Stimulated activated naive CD8-positive, alpha-beta T cell treated with anti-CD3 and anti-CD28 coated beads, Interleukin-15, Interleukin-2, amounts not matched to agents 100 ng/mL and 50 ng/mL, for 24 hours (primary cell): ENCODE results near the gene DCST1.
A peak's percentile ranks its signal among the peaks of the same experiment; 100 is the strongest.

Experiments used
- H3K27ac Mint-ChIP-seq: one replicate; pipeline ENCODE4 v1.8.0; 2021; ENCODE audit warnings: mild to moderate bottlenecking, mixed read lengths
- H3K27me3 Mint-ChIP-seq: one replicate; pipeline ENCODE4 v1.8.0; 2021; ENCODE audit warnings: mixed read lengths
- H3K36me3 Mint-ChIP-seq: one replicate; pipeline ENCODE4 v1.8.0; 2021; ENCODE audit warnings: low read depth, mixed read lengths
- H3K4me1 Mint-ChIP-seq: one replicate; pipeline ENCODE4 v1.8.0; 2021; ENCODE audit warnings: low read depth, mixed read lengths
- H3K4me3 Mint-ChIP-seq: one replicate; pipeline ENCODE4 v1.8.0; 2021; ENCODE audit warnings: mild to moderate bottlenecking, mixed read lengths
- H3K9me3 Mint-ChIP-seq: one replicate; pipeline ENCODE4 v1.8.0; 2021; ENCODE audit warnings: mixed read lengths

Gene DCST1

GRCh38 chr1:154998201-154998780 lies 35.3 kb upstream of the DCST1 start:
- Mint-ChIP-seq H3K9me3 (no peaks in the 10 kb centered on the region), H3K4me1 (peaks cover 29% of the 10 kb centered on the region), H3K27ac (no peak overlapping the region), H3K27me3 (peaks cover 7% of the 10 kb centered on the region), H3K4me3 (no peak overlapping the region), H3K36me3 (no peaks in the 10 kb centered on the region)

GRCh38 chr1:154998818-154999570 lies 34.6 kb upstream of the DCST1 start:
- H3K36me3 Mint-ChIP-seq: no peaks in the 10 kb centered on the region
- H3K27ac Mint-ChIP-seq: peak overlapping the region; percentile 92
- peaks cover 7% of the 10 kb centered on the region for H3K27me3 Mint-ChIP-seq
- no peaks in the 10 kb centered on the region for H3K9me3 Mint-ChIP-seq
- H3K4me3 Mint-ChIP-seq: peak overlapping the region; percentile 70
- peaks cover 35% of the 10 kb centered on the region for H3K4me1 Mint-ChIP-seq

- peaks cover 43% of the 10 kb centered on the region for H3K4me1 Mint-ChIP-seq
- H3K9me3 Mint-ChIP-seq: no peaks in the 10 kb centered on the region
- H3K27ac Mint-ChIP-seq: peak overlapping the region; percentile 93
- H3K27me3 Mint-ChIP-seq: peaks cover 7% of the 10 kb centered on the region
- H3K36me3 Mint-ChIP-seq: no peaks in the 10 kb centered on the region
- H3K4me3 Mint-ChIP-seq: peak overlapping the region; percentile 81
Measured at GRCh38 chr1:154999571-155000410, 33.8 kb upstream of the DCST1 start.

GRCh38 chr1:155000411-155000725 lies 33.3 kb upstream of the DCST1 start:
- H3K27me3 Mint-ChIP-seq: peaks cover 7% of the 10 kb centered on the region
- H3K4me3 Mint-ChIP-seq: peak overlapping the region; percentile 81
- H3K9me3 Mint-ChIP-seq: no peaks in the 10 kb centered on the region
- peak overlapping the region; percentile 93 for H3K27ac Mint-ChIP-seq
- H3K36me3 Mint-ChIP-seq: no peaks in the 10 kb centered on the region
- H3K4me1 Mint-ChIP-seq: peaks cover 48% of the 10 kb centered on the region

- Mint-ChIP-seq H3K27me3 (peaks cover 5% of the 10 kb centered on the region), H3K4me3 (peak overlapping the region; percentile 81), H3K27ac (peak overlapping the region; percentile 93), H3K9me3 (no peaks in the 10 kb centered on the region), H3K36me3 (no peaks in the 10 kb centered on the region), H3K4me1 (peaks cover 53% of the 10 kb centered on the region)
Measured at GRCh38 chr1:155000726-155001424, 32.7 kb upstream of the DCST1 start.

GRCh38 chr1:155001425-155001674 lies 32.3 kb upstream of the DCST1 start:
- Mint-ChIP-seq H3K9me3 (no peaks in the 10 kb centered on the region), H3K27ac (peak overlapping the region; percentile 90), H3K27me3 (peaks cover under 1% of the 10 kb centered on the region), H3K4me3 (peak overlapping the region; percentile 81), H3K36me3 (no peaks in the 10 kb centered on the region), H3K4me1 (peaks cover 58% of the 10 kb centered on the region)

- Mint-ChIP-seq H3K4me3 (peak overlapping the region; percentile 81), H3K27me3 (no peaks in the 10 kb centered on the region), H3K4me1 (peaks cover 63% of the 10 kb centered on the region), H3K36me3 (no peaks in the 10 kb centered on the region), H3K9me3 (no peaks in the 10 kb centered on the region), H3K27ac (peak overlapping the region; percentile 90)
Measured at GRCh38 chr1:155001675-155002463, 31.8 kb upstream of the DCST1 start.

- no peaks in the 10 kb centered on the region for H3K27me3 Mint-ChIP-seq
- H3K36me3 Mint-ChIP-seq: no peaks in the 10 kb centered on the region
- H3K4me1 Mint-ChIP-seq: peaks cover 64% of the 10 kb centered on the region
- H3K9me3 Mint-ChIP-seq: no peaks in the 10 kb centered on the region
- H3K27ac Mint-ChIP-seq: peak within 1 kb of the TSS; percentile 94
- peak within 1 kb of the TSS; percentile 92 for H3K4me3 Mint-ChIP-seq
Measured at GRCh38 chr1:155002464-155003226, 31.0 kb upstream of the DCST1 start, which contains the start of gene ZBTB7B. Gene ZBTB7B, plus strand, starts transcription at chr1:155002802. Its CDS starts 11,859 bp downstream, at chr1:155014661.

GRCh38 chr1:155003227-155003765 lies 30.3 kb upstream of the DCST1 start:
- H3K4me1 Mint-ChIP-seq: peaks cover 57% of the 10 kb centered on the region
- H3K27ac Mint-ChIP-seq: peak overlapping the region; percentile 94
- peak overlapping the region; percentile 92 for H3K4me3 Mint-ChIP-seq
- H3K9me3 Mint-ChIP-seq: no peaks in the 10 kb centered on the region
- no peaks in the 10 kb centered on the region for H3K27me3 Mint-ChIP-seq
- no peaks in the 10 kb centered on the region for H3K36me3 Mint-ChIP-seq

- Mint-ChIP-seq H3K27me3 (no peaks in the 10 kb centered on the region), H3K4me1 (peaks cover 54% of the 10 kb centered on the region), H3K36me3 (no peaks in the 10 kb centered on the region), H3K27ac (peak overlapping the region; percentile 94), H3K4me3 (peak overlapping the region; percentile 92), H3K9me3 (no peaks in the 10 kb centered on the region)
Measured at GRCh38 chr1:155003766-155004351, 29.8 kb upstream of the DCST1 start.

GRCh38 chr1:155004352-155005075 lies 29.1 kb upstream of the DCST1 start:
- peak overlapping the region; percentile 92 for H3K4me3 Mint-ChIP-seq
- peaks cover 57% of the 10 kb centered on the region for H3K4me1 Mint-ChIP-seq
- peak overlapping the region; percentile 89 for H3K27ac Mint-ChIP-seq
- H3K27me3 Mint-ChIP-seq: no peaks in the 10 kb centered on the region
- H3K36me3 Mint-ChIP-seq: no peaks in the 10 kb centered on the region
- H3K9me3 Mint-ChIP-seq: no peaks in the 10 kb centered on the region

GRCh38 chr1:155005076-155006011 lies 28.3 kb upstream of the DCST1 start:
- Mint-ChIP-seq H3K4me1 (peaks cover 57% of the 10 kb centered on the region), H3K27me3 (no peaks in the 10 kb centered on the region), H3K27ac (peak overlapping the region; percentile 97), H3K9me3 (no peaks in the 10 kb centered on the region), H3K36me3 (no peaks in the 10 kb centered on the region), H3K4me3 (no peak overlapping the region)
